Heart left ventricle (tissue), 13 donors: ENCODE results near the gene PPARG.

Experiments
- CTCF ChIP-seq, 12 donors: fragments of 200-600 bp; sonication (generic) in 4 of 12; IDR thresholded peaks; one replicate each; pipeline versions ENCODE4 v1.5.0 to v1.8.0; 2018 to 2022; ENCODE audit warnings: antibody characterized with exemption in 12 of 12, mild to moderate bottlenecking in 5 of 12
- POLR2A ChIP-seq, 2 donors: fragments of 450-650 bp; IDR thresholded peaks; one replicate each; pipeline ENCODE4 v1.6.1; 2017; ENCODE audit warnings: antibody characterized with exemption in 2 of 2, mild to moderate bottlenecking in 2 of 2, moderate library complexity in 2 of 2
- donor health status: ischemic (EF 13 %, LVEDD 7.1; RV severe dilation, severe dysfunction).
- donor health status: DM: no; HTN: yes; CAD: no.
- donor health status: DM: no; HTN: no; CAD: no.
- donor health status: ischemic (EF 25% LVEDD 6.9; RV normal size, moderate dysfunction).
- donor health status: ischemic (EF 25% LVEDD 5.7; RV mildly dilated, moderate dysfunction).
- donor health status: ischemic (EF 35%, LVEDD 5.7; RV mildly dilated, moderate dysfunction).
- donor health status: nonischemic (EF 11% LVEDD 7.7; RV severe dilation, severe dysfunction).
- donor health status: DM: yes; HTN: yes; CAD: no.
- donor health status: PGD.
- donor health status: ischemic (EF 29% LVEDD 5.4; RV normal size, mild dysfunction).
- donor health status: nonischemic (EF 23%, LVEDD 6.1; RV moderate dilation, normal function).

GRCh38 chr3:12363397-12364195 is 74.7 kb downstream of the PPARG start:
- TF ChIP-seq POLR2A (IDR thresholded peaks at IDR 0.05) (no peak), CTCF (IDR thresholded peaks at IDR 0.05) (no peak)
